Islet of Langerhans (tissue), 1 donor: ENCODE data around the gene ATP9A.
"Not testable (repeated sequence)": the region's sequence is repeated elsewhere in the genome, so short reads cannot be mapped to it uniquely, and the experiment has no call there.

Source experiments
- FAIRE-seq: peaks from one replicate; lab custom pipeline; 2011; peaks lifted over from hg19 to GRCh38; lab: Jason Lieb, UNC

Gene ATP9A

GRCh38 chr20:51723026-51723425 lies 45.2 kb downstream of the ATP9A start:
- not testable (repeated sequence) for FAIRE-seq

- not testable (repeated sequence) for FAIRE-seq
Measured at GRCh38 chr20:51722246-51722645, 45.9 kb downstream of the ATP9A start.

- FAIRE-seq: no peak
Measured at GRCh38 chr20:51720854-51721253, 47.3 kb downstream of the ATP9A start.

GRCh38 chr20:51720384-51720783 lies 47.8 kb downstream of the ATP9A start:
- no peak for FAIRE-seq

- FAIRE-seq: no peak
Measured at GRCh38 chr20:51715856-51716185, 52.4 kb downstream of the ATP9A start.

DNA sequence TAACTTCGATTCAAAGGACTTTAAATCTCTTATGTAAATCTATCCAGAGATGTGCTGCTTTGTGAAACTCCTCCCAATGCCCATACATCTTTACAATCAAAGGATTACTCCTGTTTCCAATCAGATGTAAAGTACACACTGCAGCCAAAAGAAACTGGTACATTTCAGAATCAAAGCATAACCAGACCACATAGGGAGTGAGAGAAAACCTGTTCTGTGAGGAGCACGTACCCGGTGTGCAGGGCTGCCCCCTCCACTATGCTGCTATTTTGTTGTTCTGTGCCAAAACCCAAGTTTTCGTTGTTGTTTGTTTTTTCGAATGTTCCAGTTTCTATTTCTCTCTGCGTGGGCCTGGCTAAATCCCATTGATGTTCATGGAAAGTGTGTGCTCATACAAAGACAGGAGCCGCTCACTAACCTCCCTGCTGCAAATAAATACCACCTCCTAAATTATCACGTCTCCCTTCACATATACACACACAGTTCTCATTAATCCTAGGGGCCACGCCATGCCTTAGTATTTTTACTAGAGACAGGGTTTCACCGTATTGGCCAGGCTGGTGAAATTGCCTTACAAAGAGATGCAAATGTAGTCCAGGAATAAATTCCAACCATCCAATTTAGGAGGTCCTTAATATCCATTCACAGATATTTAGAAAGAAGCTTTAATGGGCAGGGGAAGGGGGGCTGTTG lies 52.9 kb downstream of the ATP9A start:
- FAIRE-seq: no peak

DNA sequence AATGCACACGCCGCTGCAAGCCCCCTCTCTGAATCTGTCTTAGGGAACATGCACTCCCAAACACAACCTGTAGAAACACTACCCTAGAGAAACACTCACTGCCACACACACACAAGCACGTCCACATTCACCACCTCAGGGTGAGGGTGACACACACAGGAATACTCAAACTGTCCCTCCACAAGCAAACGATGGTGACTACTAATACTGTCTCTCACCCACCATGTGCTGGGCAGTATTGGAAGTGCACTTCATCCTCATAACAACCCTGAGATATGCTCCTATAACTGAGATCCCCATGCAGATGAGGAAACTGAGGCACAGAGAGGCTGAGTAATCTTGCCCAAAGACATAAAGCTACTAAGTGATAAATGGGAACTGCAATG lies 55.0 kb downstream of the ATP9A start:
- no peak for FAIRE-seq

DNA sequence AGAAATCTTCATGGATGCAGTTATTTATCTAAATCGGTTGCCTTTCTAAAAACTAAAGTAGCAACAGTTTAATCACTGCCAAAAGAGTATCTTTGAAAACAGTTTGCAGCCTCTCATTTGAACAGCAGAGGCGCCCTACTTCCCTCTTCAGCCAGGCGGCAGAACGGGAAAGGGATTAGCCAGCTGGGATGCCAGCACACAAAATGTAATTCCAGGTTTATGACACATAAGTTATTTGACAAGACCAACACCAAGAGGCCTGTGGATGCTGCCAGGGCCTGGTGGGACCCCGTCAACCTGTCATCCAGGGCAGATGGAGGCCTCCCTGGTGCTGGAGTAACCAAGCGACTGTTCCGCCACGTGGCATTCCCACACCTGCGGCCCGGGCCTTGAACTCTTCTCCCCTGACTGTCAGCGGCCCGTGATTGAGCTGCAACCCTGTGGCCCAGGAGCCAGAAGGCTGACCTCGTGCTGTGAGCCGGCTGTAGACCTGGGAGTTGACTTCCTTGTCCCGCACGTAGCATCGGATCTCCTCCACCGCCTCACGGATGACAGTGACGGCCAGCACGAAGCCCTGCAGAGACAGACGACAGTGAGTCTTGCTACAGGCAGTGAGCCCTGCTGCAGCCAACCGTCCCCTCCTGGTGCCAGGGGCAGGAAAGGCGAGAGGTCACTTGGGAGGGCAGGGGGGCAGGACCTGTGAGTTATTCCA lies 55.5 kb downstream of the ATP9A start:
- no peak for FAIRE-seq

- no peak for FAIRE-seq
Measured at GRCh38 chr20:51711426-51711825, 56.8 kb downstream of the ATP9A start.

- FAIRE-seq: no peak
Measured at GRCh38 chr20:51710361-51710894, 57.8 kb downstream of the ATP9A start.

DNA sequence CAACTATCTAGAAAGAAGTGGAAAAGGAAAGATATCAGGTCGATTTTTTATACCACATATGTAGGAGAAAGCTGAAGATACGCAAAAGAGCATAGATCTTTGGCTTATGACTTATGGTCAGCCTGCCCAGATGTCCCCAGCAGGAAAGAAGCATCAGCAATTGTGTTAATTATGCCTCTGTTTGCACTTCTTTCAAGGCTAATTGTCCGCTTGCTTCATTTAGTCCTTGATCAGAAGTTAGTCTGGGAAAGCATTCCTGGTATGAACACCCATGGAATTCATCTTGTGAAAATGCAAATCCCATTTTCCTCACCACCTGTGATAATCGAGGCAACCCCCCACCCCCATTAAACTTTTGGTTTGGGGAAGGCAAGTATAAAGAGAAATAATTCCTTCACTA lies 62.8 kb downstream of the ATP9A start:
- peak; percentile 53 for FAIRE-seq

DNA sequence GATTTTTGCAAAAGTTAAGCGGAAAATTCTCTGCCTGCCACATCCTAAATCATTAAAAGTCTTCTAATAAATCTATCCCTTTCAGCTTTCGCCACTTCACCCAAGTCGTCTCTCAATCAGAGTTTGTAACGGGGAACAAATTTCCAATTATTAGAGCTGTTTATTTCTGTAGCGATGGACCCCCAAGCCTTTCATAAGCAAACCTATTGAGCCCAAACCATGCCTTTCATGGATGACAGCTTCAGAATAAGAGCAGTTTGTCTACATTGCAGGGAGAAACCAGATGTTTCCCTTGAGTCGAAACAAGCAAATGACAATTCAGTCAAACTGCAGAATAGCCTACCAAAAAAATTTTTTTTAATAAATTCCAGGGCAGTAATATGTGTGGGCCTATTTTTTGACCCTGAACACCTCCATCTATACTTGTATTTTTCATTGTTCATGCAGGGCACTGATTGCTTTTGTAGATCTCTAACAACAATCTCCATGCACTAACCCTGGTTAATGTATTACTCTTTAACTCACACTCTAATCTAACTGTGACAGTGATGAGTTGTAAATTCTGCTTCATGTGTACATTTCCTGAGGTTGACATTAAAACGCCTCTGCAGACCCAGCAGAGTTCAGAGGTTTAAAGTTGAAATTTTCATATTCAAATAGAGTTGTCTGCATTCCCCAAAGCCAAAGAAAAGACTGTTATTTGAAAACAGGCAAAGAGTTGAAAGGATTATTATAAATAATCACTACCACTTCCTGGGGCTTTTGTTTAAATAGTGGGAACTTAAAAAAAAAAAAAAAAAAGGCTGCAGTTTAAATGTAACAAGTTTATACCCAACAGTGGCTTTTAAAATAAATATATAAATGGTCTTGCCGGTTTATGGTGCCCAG lies 64.5 kb downstream of the ATP9A start:
- peak; percentile 76 for FAIRE-seq

- FAIRE-seq: no peak
Measured at GRCh38 chr20:51702556-51702955, 65.6 kb downstream of the ATP9A start.

- FAIRE-seq: no peak
Measured at GRCh38 chr20:51700809-51701285, 67.3 kb downstream of the ATP9A start.

DNA sequence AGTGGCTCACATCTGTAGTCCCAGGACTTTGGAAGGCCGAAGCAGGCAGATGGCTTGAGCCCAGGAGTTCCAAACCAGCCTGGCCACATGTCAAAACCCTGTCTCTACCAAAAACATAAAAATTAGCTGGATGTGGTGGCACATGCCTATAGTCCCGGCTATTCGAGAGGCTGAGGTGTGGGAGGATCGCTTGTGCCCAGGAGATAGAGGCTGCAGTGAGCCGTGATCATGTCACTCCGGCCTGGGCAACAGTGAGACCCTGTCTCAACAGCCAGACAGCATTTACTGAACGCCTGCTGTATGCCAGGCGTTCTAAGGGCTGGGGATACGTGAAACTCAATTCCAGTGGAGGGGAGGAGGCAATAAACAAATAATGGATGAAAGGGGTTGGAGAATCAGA lies 69.9 kb downstream of the ATP9A start:
- FAIRE-seq: no peak

DNA sequence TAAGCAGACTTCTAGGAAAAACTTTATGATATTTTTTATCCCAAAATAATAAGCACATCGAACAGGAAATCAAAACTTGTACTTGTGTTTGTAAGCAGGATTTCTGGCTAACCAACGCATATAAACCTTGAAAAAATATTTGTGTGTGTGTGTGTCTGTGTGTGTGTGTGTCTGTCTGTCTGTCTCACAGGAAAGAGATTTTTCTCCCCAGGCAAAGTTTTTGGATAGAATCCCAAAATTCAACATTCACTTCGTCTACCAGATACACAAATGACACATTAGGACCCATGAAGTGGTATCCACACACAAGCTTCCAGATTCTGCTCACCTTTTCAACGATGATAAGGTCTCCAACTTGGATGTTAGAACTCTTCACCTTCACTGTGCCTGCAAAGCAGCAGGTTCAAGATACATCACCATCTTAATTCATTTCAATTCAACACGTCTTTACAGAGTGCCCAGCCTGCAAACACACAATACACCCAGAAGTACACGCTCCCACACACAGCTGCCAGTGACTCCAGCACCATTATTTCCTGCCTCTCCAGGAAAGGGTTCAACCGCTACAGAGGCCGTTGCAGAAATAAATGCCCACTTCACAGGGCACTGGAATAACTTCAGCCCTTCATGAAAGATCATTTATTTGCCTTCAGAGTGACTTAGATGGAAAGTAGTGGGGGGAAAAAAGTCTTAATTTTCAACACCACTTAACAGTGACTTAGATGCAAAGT lies 70.9 kb downstream of the ATP9A start:
- no peak for FAIRE-seq

DNA sequence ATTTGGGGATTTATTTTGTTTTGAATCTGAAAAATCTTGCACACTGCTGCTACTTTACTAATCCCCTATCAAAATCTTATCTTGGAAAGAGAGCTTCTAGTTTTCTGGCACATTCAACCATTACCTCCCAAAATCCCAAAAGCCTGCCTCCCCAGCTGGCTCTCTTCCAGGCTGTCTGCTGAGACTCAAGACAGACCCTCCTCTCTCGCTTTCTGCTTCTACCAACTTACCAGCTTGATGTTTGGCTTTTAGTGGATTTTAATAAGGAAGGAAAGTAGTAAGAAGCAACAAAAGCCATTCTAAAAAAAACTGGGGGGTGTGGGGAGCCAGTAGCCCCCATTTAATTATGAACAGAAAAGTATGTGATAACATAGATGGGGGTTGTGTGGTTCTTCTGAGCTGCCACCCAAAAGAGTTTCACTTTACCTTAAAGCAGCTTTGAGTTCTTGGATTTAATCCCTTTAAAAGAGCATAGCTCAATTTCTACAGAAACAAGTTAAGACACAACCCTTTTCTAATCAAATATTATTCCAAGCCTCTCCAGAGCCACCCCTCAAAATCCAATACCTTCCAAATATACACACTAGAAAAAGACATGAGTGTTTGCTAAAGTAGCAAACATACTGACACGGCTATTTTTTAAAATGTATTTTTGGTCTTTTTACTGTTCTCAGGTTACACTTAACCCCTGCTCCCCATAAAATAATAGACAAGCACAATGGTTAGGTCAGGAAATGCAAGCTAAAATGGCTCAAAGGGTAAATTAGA lies 71.7 kb downstream of the ATP9A start:
- no peak for FAIRE-seq

DNA sequence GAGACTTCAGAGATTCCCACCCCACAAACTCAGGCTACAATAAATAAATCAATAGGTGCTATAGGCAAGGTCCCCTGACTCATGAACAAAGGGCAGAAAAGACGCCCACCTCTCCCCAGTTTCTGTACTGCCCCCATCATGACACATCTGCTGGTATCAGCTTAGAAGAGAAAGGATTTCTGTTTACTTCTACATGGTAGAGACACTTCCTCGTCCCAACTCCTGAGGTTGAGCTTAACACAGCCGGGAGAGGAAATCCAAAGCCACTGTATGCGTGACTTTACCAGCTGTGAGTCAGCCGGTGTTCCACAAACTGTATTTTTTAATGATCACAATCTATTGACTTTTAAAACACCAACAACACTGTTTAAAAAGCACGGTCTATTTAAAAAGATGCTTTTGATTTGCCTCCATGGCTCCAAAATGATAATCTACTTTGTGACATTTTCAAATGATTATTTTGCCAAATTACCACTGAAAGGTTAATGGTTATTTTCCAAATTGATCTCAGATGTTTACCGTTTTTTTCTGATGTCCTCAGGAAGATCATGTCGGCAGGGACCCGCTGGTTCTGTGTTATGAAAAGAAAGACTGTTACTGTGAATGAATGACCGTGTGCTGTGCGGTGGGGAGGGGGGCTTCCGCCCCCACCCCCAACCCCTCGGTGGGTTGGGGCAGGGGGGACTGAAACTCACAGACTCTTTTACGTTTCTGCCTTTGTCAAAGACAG lies 72.5 kb downstream of the ATP9A start:
- peak; percentile 95 for FAIRE-seq

DNA sequence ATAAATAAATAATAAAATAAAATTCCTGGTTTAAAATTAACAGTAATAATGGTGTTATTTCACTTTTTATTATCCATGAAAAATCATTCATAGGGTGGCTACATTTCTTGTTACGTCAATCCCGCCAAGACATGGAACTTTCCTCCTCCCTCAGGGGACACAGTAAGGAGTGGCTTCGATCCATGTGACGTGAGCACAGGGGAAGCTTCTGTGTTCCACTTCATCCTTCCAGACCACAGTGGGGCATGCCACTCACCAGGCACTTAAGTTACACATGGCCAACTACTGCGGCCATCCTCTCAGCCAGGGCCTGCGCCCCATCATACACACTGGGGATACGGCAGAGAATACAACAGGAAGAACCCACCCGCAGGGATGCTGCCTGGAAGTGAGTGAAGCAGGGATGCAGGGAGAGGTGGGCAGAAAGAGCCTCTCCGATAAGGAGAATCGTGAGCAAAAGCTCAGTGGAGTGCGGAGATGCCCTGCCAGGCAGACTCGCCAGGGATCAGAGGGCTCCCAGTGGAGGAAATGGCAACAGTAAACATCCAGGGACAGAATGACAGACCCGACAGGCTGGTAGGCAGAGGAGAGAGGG lies 75.3 kb downstream of the ATP9A start:
- no peak for FAIRE-seq

- FAIRE-seq: no peak
Measured at GRCh38 chr20:51691703-51692102, 76.5 kb downstream of the ATP9A start.
